ENCODE measurements around the gene MAP4K4. TPM values are rescaled to one million over a fixed set of nuclear protein-coding genes. Genes with fewer than 3 reads are reported as not detected.

MAP4K4 gene
- total RNA-seq, 2 donors from 2014 or later = 60.1 to 147 TPM

DNA sequence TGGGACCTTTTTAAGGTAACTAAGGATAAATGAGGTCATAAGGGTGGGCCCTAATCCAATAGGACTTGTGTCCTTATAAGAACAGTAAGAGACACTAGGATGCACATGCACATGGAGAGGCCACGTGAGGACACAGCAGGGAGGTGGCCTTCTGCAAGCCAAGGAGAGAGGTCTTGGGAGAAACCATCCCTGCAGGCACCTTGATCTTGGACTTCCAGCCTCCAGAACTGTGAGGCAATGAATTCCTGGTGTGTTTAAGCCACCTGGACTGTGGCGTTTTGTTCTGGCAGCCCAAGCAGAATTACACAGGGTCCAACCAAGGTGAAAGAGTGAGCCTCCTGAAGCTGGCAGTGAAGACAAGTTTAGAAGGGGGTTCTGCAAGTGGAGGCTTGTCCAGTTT, 204.7 kb downstream of the MAP4K4 start:
- no peaks in the 10 kb centered on the region for H3K27me3 ChIP-seq (replicated peaks; ENCODE audit: insufficient read depth)
- ATAC-seq (ENCODE audit: insufficient number of reproducible peaks, low FRiP score, low read depth) (no peak), DNase-seq (ENCODE audit: low spot score) (no peak)
- H3K4me1 ChIP-seq (ENCODE audit: control insufficient read depth in 1 of 2, low read depth in 2 of 2) = no peaks in the 10 kb centered on the region
- H3K4me3 ChIP-seq = no peak overlapping the region
- TF ChIP-seq, protein P1, sequence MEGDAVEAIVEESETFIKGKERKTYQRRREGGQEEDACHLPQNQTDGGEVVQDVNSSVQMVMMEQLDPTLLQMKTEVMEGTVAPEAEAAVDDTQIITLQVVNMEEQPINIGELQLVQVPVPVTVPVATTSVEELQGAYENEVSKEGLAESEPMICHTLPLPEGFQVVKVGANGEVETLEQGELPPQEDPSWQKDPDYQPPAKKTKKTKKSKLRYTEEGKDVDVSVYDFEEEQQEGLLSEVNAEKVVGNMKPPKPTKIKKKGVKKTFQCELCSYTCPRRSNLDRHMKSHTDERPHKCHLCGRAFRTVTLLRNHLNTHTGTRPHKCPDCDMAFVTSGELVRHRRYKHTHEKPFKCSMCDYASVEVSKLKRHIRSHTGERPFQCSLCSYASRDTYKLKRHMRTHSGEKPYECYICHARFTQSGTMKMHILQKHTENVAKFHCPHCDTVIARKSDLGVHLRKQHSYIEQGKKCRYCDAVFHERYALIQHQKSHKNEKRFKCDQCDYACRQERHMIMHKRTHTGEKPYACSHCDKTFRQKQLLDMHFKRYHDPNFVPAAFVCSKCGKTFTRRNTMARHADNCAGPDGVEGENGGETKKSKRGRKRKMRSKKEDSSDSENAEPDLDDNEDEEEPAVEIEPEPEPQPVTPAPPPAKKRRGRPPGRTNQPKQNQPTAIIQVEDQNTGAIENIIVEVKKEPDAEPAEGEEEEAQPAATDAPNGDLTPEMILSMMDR (IDR thresholded peaks at IDR 0.05) = no peak
- no peaks in the 10 kb centered on the region for H3K9me3 ChIP-seq
- no peak overlapping the region for H3K27ac ChIP-seq
- no peaks in the 10 kb centered on the region for H3K36me3 ChIP-seq

DNA sequence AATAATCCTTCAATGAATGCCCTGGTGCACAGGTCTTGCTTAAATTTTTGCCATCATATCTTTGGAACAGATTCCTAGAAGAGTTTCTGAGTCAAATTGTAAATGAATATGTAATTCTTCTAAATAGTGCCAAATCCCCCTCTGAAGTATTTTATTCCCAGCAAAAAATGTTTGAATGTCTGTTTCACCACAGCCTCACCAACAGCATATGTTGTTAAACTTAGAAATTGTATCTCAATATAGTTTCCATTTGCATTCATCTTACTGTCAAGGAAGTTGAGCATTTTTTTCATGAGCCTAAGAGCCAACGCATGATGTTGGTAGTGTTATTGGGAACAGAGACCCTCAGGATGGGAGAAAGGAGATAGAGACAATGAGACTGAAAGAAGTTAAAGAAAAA, 207.4 kb downstream of the MAP4K4 start:
- no peak for ATAC-seq (ENCODE audit: insufficient number of reproducible peaks, low FRiP score, low read depth)

DNA sequence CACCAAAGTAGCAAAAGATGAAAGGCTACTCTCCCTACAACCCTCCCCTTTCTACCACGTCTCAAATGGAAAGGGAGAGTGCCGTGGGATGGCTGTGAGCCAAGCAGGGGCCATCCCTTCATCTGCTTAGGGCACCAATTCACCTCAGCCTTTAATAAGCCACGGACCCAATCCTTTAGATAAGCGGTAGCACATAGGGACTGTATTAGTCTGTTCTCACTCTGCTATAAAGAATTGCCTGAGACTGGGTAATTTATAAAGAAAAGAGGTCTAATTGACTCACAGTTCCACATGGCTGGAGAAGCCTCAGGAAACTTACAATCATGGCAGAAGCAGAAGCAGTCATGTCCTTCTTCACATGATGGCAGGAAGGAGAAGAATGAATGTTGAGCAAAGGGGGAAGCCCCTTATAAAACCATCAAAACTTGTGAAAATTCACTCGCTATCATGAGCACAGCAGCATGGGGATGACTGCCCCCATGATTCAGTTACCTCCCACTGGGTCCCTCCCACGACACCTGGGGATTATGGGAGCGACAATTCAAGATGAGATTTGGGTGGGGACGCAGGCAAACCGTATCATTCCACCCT, 208.3 kb downstream of the MAP4K4 start:
- TF ChIP-seq, protein P1 (IDR thresholded peaks at IDR 0.05) = no peak
- ATAC-seq (ENCODE audit: insufficient number of reproducible peaks, low FRiP score, low read depth) (no peak), DNase-seq (ENCODE audit: low spot score) (no peak)
- H3K4me1 ChIP-seq (ENCODE audit: control insufficient read depth in 1 of 2, low read depth in 2 of 2) = no peaks in the 10 kb centered on the region
- no peaks in the 10 kb centered on the region for H3K27me3 ChIP-seq (replicated peaks; ENCODE audit: insufficient read depth)
- H3K27ac ChIP-seq = no peak overlapping the region
- H3K36me3 ChIP-seq = no peaks in the 10 kb centered on the region
- peaks cover 11% of the 10 kb centered on the region for H3K9me3 ChIP-seq
- H3K4me3 ChIP-seq = no peak overlapping the region

More for the DNA sequence above, 207.4 kb downstream of the MAP4K4 start:
- TF ChIP-seq, protein P1 (IDR thresholded peaks at IDR 0.05) = no peak
- Histone ChIP-seq H3K27ac (no peak overlapping the region), H3K4me1 (ENCODE audit: control insufficient read depth in 1 of 2, low read depth in 2 of 2) (no peaks in the 10 kb centered on the region), H3K36me3 (no peaks in the 10 kb centered on the region), H3K27me3 (replicated peaks; ENCODE audit: insufficient read depth) (no peaks in the 10 kb centered on the region), H3K4me3 (no peak overlapping the region), H3K9me3 (peaks cover 8% of the 10 kb centered on the region)
- no peak for DNase-seq (ENCODE audit: low spot score)

DNA sequence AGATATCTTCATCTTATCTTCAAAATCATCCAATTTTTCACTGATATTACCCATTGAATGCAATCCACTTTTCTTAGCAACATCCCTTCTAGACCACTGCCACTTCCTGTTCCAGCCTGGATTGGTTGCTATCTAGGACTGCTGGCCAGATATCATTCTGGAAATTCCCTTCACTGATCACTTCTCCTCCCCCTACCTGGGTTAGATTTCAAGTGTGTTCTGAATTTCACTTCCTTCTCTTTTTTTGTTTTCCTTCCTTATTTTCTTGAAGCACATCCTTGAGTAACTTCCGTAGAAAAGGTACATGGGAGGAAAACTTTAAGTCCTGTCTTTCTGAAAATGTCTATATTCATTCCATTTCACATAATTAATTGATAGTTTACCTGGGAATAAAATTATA, 212.3 kb downstream of the MAP4K4 start:
- no peak for DNase-seq (ENCODE audit: low spot score)
- H3K4me1 ChIP-seq (ENCODE audit: control insufficient read depth in 1 of 2, low read depth in 2 of 2) = no peaks in the 10 kb centered on the region
- H3K4me3 ChIP-seq = no peak overlapping the region
- no peaks in the 10 kb centered on the region for H3K36me3 ChIP-seq
- no peak for ATAC-seq (ENCODE audit: insufficient number of reproducible peaks, low FRiP score, low read depth)
- H3K27ac ChIP-seq = no peak overlapping the region
- H3K27me3 ChIP-seq (replicated peaks; ENCODE audit: insufficient read depth) = no peaks in the 10 kb centered on the region
- H3K9me3 ChIP-seq = peaks cover 11% of the 10 kb centered on the region
- TF ChIP-seq, protein P1 (IDR thresholded peaks at IDR 0.05) = no peak

DNA sequence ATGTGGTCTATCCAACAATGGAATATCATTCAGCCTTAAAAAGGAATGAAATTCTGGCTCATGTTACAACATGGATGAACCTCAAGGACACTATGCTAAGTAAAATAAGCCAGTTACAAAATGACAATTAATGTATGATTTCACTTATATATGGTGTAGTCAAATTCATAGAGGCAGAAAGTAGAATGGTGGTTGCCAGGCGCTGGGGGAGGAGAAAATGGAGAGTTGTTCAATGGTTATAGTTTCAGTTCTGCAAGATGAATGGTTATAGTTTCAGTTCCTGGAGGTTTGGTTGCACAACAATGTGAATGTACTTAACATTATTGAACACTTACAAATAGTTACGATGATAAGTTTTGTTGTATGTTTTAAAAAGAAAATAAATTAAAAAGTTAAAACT, 215.0 kb downstream of the MAP4K4 start:
- ATAC-seq (ENCODE audit: insufficient number of reproducible peaks, low FRiP score, low read depth) (no peak), DNase-seq (ENCODE audit: low spot score) (no peak)
- Histone ChIP-seq H3K9me3 (peaks cover 11% of the 10 kb centered on the region), H3K27me3 (replicated peaks; ENCODE audit: insufficient read depth) (no peaks in the 10 kb centered on the region), H3K4me3 (no peak overlapping the region), H3K36me3 (no peaks in the 10 kb centered on the region), H3K27ac (no peak overlapping the region), H3K4me1 (ENCODE audit: control insufficient read depth in 1 of 2, low read depth in 2 of 2) (no peaks in the 10 kb centered on the region)
- TF ChIP-seq, protein P1 (IDR thresholded peaks at IDR 0.05) = no peak
